Neural cell (in vitro differentiated cells): ENCODE data around the gene PIKFYVE. TPM values are rescaled to one million over a fixed set of nuclear protein-coding genes. Genes with fewer than 3 reads are reported as not detected.
A peak's percentile ranks its signal among the peaks of the same experiment; 100 is the strongest.

Experiments
- H2AFZ ChIP-seq: fragments of 200-600, 300-800 bp; sonication (generic), shearing (Covaris generic); 2 replicates; pipeline ENCODE4 v1.6.0; 2014; ENCODE audit warnings: low read depth, mild to moderate bottlenecking, antibody characterized with exemption, low read length, moderate library complexity
- H3F3A ChIP-seq: fragments of 200-600 bp; shearing (Covaris generic); 2 replicates; pipeline ENCODE4 v1.6.1; 2016; ENCODE audit warnings: mild to moderate bottlenecking, moderate library complexity, mixed read lengths, antibody characterized with exemption, low read length; ENCODE audit not compliant: insufficient read depth, poor library complexity, severe bottlenecking
- H3K27ac ChIP-seq: fragments of 200-600, 300-800 bp; sonication (generic), shearing (Covaris generic); 2 replicates; pipeline ENCODE4 v1.5.1; 2014; ENCODE audit warnings: mild to moderate bottlenecking, low read length, moderate library complexity
- H3K27me3 ChIP-seq: fragments of 300-800, 200-600 bp; sonication (generic), shearing (Covaris generic); 2 replicates; pipeline ENCODE4 v1.6.0; 2014; ENCODE audit warnings: mild to moderate bottlenecking, low read depth, low read length, moderate library complexity; ENCODE audit not compliant: insufficient read depth
- H3K36me3 ChIP-seq: fragments of 300-800, 200-600 bp; sonication (generic), shearing (Covaris generic); 2 replicates; pipeline ENCODE4 v1.5.1; 2014; ENCODE audit warnings: mild to moderate bottlenecking, antibody characterized with exemption, low read length, moderate library complexity; ENCODE audit not compliant: insufficient read depth
- H3K4me2 ChIP-seq: fragments of 300-800, 200-600 bp; sonication (generic), shearing (Covaris generic); 2 replicates; pipeline ENCODE4 v1.6.0; 2014; ENCODE audit warnings: mild to moderate bottlenecking, low read length
- H3K4me3 ChIP-seq: fragments of 300-800, 200-600 bp; sonication (generic), shearing (Covaris generic); 2 replicates; pipeline ENCODE4 v1.5.1; 2014; ENCODE audit warnings: mild to moderate bottlenecking, low read length, moderate library complexity
- H3K79me2 ChIP-seq: fragments of 200-600 bp; shearing (Covaris generic); replicated peaks from 2 replicates; pipeline ENCODE4 v1.6.0; 2014; ENCODE audit warnings: mild to moderate bottlenecking, low read length, moderate library complexity; ENCODE audit not compliant: insufficient read depth
- H3K9ac ChIP-seq: fragments of 300-800, 200-600 bp; sonication (generic), shearing (Covaris generic); 2 replicates; pipeline ENCODE4 v1.6.1; 2016; ENCODE audit warnings: mild to moderate bottlenecking, low read length, mixed read lengths
- H3K9me2 ChIP-seq: fragments of 200-600 bp; shearing (Covaris generic); 2 replicates; pipeline ENCODE4 v1.6.1; 2016; ENCODE audit warnings: mild to moderate bottlenecking, low read length, mixed read lengths; ENCODE audit not compliant: insufficient read depth
- H3K9me3 ChIP-seq: fragments of 200-600, 300-800 bp; sonication (generic), shearing (Covaris generic); 2 replicates; pipeline ENCODE4 v1.6.1; 2016; ENCODE audit warnings: mild to moderate bottlenecking, mixed run types, low read length, moderate library complexity, mixed read lengths
- H4K20me1 ChIP-seq: fragments of 200-600 bp; shearing (Covaris generic); 2 replicates; pipeline ENCODE4 v1.6.1; 2016; ENCODE audit warnings: mild to moderate bottlenecking, mixed run types; ENCODE audit not compliant: insufficient read depth
- CTCF ChIP-seq: fragments of 450-650 bp; IDR thresholded peaks from 2 replicates; pipeline ENCODE4 v1.5.1; 2014; ENCODE audit warnings: antibody characterized with exemption, mild to moderate bottlenecking, moderate library complexity; ENCODE audit not compliant: poor library complexity, severe bottlenecking
- EP300 ChIP-seq: fragments of 450-650 bp; conservative IDR thresholded peaks from 2 replicates; pipeline ENCODE4 v1.6.1; 2014; ENCODE audit warnings: antibody characterized with exemption, mild to moderate bottlenecking, moderate library complexity; ENCODE audit not compliant: poor library complexity, severe bottlenecking
- EZH2 ChIP-seq: fragments of 200-600, 300-800 bp; shearing (Covaris generic), sonication (generic); IDR thresholded peaks from 2 replicates; pipeline ENCODE4 v1.6.1; 2014; ENCODE audit warnings: antibody characterized with exemption, low read length, borderline replicate concordance, mild to moderate bottlenecking; ENCODE audit not compliant: insufficient read depth, poor library complexity, severe bottlenecking
- MXI1 ChIP-seq: fragments of 450-650 bp; conservative IDR thresholded peaks from 2 replicates; pipeline ENCODE4 v1.6.1; 2014; ENCODE audit warnings: antibody characterized with exemption, mild to moderate bottlenecking; ENCODE audit not compliant: poor library complexity, severe bottlenecking
- POLR2AphosphoS5 ChIP-seq: IDR thresholded peaks from 2 replicates; pipeline ENCODE4 v1.6.1; 2012
- RAD21 ChIP-seq: fragments of 450-650 bp; conservative IDR thresholded peaks from 2 replicates; pipeline ENCODE4 v1.6.1; 2014; ENCODE audit warnings: antibody characterized with exemption, mild to moderate bottlenecking, moderate library complexity
- REST ChIP-seq: IDR thresholded peaks from 2 replicates; pipeline ENCODE4 v1.6.1; 2012; ENCODE audit warnings: borderline replicate concordance
- SMC3 ChIP-seq: fragments of 450-650 bp; conservative IDR thresholded peaks from 2 replicates; pipeline ENCODE4 v1.6.1; 2014; ENCODE audit warnings: antibody characterized with exemption, mild to moderate bottlenecking, moderate library complexity; ENCODE audit not compliant: poor library complexity
- TAF1 ChIP-seq: IDR thresholded peaks from 2 replicates; pipeline ENCODE4 v1.6.1; 2012; ENCODE audit warnings: low read depth
- polyA plus RNA-seq: library from polyadenylated mRNA; depleted of rRNA; stranded (reverse); fragments of >200 nt; gene quantifications from 2 replicates; pipeline ENCODE4 v1.2.3, GENCODE V29; 2014

The PIKFYVE gene
- polyA plus RNA-seq, 1 donor from 2014 or later = 27.1 TPM

- Histone ChIP-seq H3K27ac (peak overlapping the region; percentile 94), H3K36me3 (no peaks in the 10 kb centered on the region), H3K9me3 (no peaks in the 10 kb centered on the region), H4K20me1 (no peaks in the 10 kb centered on the region), H3K9me2 (no peaks in the 10 kb centered on the region), H3F3A (peaks cover 5% of the 10 kb centered on the region), H3K4me2 (peak overlapping the region; percentile 97), H3K9ac (peak overlapping the region; percentile 92), H3K4me3 (peak overlapping the region; percentile 91), H3K27me3 (no peaks in the 10 kb centered on the region), H2AFZ (peak overlapping the region; percentile 6), H3K79me2 (peaks cover 43% of the 10 kb centered on the region)
- no peak for TF ChIP-seq REST
- no peak for TF ChIP-seq POLR2AphosphoS5
- TF ChIP-seq TAF1 = no peak
- TF ChIP-seq EZH2 = no peak
- TF ChIP-seq RAD21 = no peak
- TF ChIP-seq EP300 = no peak
- no peak for TF ChIP-seq SMC3
- no peak for TF ChIP-seq CTCF
- no peak for TF ChIP-seq MXI1
Observed at GRCh38 chr2:208253600-208254117, 12.4 kb upstream of the PIKFYVE start.

GRCh38 chr2:208254118-208254870, 11.8 kb upstream of the PIKFYVE start:
- peak; percentile 85 for TF ChIP-seq CTCF
- TF ChIP-seq MXI1 = peak; percentile 84
- TF ChIP-seq EP300 = no peak
- TF ChIP-seq TAF1 = no peak
- TF ChIP-seq SMC3 = peak; percentile 91
- peak; percentile 57 for TF ChIP-seq REST
- TF ChIP-seq POLR2AphosphoS5 = peak; percentile 66
- TF ChIP-seq RAD21 = peak; percentile 76
- no peak for TF ChIP-seq EZH2
- peaks cover 5% of the 10 kb centered on the region for H3F3A ChIP-seq
- no peaks in the 10 kb centered on the region for H3K9me3 ChIP-seq
- peak overlapping the region; percentile 94 for H3K27ac ChIP-seq
- no peaks in the 10 kb centered on the region for H3K9me2 ChIP-seq
- H4K20me1 ChIP-seq = no peaks in the 10 kb centered on the region
- peak overlapping the region; percentile 91 for H3K4me3 ChIP-seq
- peak overlapping the region; percentile 96 for H2AFZ ChIP-seq
- H3K4me2 ChIP-seq = peak overlapping the region; percentile 97
- H3K79me2 ChIP-seq = peaks cover 41% of the 10 kb centered on the region
- no peaks in the 10 kb centered on the region for H3K36me3 ChIP-seq
- no peaks in the 10 kb centered on the region for H3K27me3 ChIP-seq
- peak overlapping the region; percentile 92 for H3K9ac ChIP-seq
